Measurements from ENCODE around the gene RBM12. TPM values are rescaled to one million over a fixed set of nuclear protein-coding genes. Genes with fewer than 3 reads are reported as not detected.

RBM12 gene
- total RNA-seq, 1 experiment from 2014 or later: 78.5 TPM

DNA sequence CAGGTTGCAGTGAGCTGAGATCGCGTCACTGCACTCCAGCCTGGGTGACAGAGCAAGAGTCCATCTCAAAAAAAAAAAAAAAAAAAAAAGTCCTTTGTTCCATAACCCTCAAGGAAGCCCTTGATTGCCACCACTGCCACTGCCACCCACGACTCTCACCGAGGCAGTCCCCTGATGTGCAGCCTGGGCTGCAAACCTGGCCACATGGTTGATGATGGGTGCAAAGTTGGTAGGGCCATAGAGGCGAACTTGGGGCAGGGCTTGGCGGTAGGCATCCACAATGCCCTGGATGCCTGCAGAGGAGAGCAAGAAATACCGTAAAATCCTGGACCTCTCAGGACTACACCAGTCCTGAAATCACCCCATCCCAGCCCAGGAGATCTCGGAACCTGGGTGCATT lies 37.6 kb downstream of the RBM12 start:
- no peak overlapping the region for H3K4me3 ChIP-seq (ENCODE audit: low read length)
- DNase-seq: no peak
- no peaks in the 10 kb centered on the region for H4K20me1 ChIP-seq (ENCODE audit: insufficient read depth, low read depth, low read length)
- no peaks in the 10 kb centered on the region for H3K79me2 ChIP-seq (ENCODE audit: low read length)
- H3K9ac ChIP-seq (ENCODE audit: low read length): no peak overlapping the region
- H2AFZ ChIP-seq (ENCODE audit: low read length): no peak overlapping the region
- H3K27me3 ChIP-seq (ENCODE audit: low read length): no peaks in the 10 kb centered on the region
- H3K36me3 ChIP-seq (ENCODE audit: insufficient read depth, low read length): peaks cover 38% of the 10 kb centered on the region
- H3K27ac ChIP-seq (ENCODE audit: low read length): no peak overlapping the region
- H3K9me3 ChIP-seq (ENCODE audit: low read length): no peaks in the 10 kb centered on the region
- no peaks in the 10 kb centered on the region for H3K9me2 ChIP-seq (replicated peaks; ENCODE audit: insufficient read depth, low read length)
- H3K4me2 ChIP-seq (ENCODE audit: low read depth, low read length, poor library complexity, severe bottlenecking): no peak overlapping the region
- H3K4me1 ChIP-seq (ENCODE audit: low read length): no peaks in the 10 kb centered on the region

DNA sequence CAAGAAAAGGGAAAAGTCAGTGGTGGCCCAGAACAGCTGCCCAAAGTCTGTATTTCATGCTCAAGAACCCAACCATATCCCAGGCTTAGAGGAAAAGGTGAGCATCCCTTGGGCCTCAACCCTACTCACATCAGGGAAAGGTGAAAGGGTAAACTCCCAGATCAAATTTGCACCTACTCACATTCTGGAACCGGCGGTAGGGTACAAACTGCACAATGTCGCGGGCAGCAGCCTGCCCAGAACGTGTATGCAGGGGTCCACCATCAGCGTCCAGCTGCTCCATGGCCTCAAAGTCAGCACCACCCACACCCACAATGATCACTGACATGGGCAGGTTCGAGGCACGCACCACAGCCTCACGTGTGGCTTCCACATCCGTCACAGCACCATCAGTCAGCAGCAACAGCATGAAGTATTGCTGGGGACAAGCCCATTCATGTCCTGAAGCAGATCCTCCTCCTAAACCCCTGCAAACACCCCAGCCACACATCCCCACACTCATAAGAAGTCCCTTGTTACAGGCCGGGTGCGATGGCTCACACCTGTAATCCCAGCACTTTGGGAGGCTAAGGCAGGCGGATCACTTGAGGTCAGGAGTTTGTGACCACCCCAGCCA lies 38.2 kb downstream of the RBM12 start:
- H3K36me3 ChIP-seq (ENCODE audit: insufficient read depth, low read length): peaks cover 38% of the 10 kb centered on the region
- H4K20me1 ChIP-seq (ENCODE audit: insufficient read depth, low read depth, low read length): no peaks in the 10 kb centered on the region
- H3K9me2 ChIP-seq (replicated peaks; ENCODE audit: insufficient read depth, low read length): no peaks in the 10 kb centered on the region
- H3K27me3 ChIP-seq (ENCODE audit: low read length): no peaks in the 10 kb centered on the region
- no peaks in the 10 kb centered on the region for H3K79me2 ChIP-seq (ENCODE audit: low read length)
- no peak overlapping the region for H2AFZ ChIP-seq (ENCODE audit: low read length)
- no peaks in the 10 kb centered on the region for H3K4me1 ChIP-seq (ENCODE audit: low read length)
- no peak for DNase-seq
- no peak overlapping the region for H3K4me3 ChIP-seq (ENCODE audit: low read length)
- no peak overlapping the region for H3K4me2 ChIP-seq (ENCODE audit: low read depth, low read length, poor library complexity, severe bottlenecking)
- no peak overlapping the region for H3K9ac ChIP-seq (ENCODE audit: low read length)
- H3K27ac ChIP-seq (ENCODE audit: low read length): no peak overlapping the region
- H3K9me3 ChIP-seq (ENCODE audit: low read length): no peaks in the 10 kb centered on the region

DNA sequence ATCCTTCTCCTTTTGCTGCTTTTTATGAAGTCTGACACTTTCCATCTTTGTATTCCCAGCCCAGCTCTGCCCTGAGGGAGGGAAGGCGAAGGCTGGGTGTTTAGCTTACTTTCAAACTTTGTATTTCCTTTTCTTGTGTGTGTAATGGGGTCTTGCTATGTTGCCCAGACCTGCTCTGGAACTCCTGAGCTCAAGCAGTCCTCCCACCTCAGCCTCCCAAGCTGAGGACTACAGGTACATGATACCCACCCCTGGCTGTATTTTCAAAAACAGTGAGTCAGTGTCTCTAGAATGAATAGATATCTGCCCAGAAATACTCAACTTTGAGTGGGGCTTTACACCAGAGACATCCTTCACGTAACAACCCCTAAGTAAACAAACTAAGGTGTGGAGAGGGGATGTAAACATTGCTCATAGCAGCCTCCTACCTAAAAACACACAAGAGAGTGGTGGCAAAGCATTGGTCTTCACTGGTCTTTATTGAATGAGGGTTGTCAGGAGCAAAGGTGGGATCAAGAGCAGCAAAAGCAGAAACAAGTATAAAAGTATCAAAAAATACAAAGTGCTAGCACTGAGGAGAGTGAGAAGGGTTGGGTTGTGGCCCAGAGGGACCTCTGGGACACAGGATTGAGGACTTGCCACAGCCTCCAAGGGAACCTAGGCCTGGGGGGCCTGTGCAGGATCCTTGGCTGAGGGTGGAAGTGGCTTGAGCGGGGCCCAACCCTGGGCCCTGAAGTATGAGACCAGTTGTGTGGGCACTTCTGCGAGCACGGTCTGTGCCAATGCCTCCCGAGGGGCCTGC lies 38.9 kb downstream of the RBM12 start:
- Histone ChIP-seq H4K20me1 (ENCODE audit: insufficient read depth, low read depth, low read length) (no peaks in the 10 kb centered on the region), H3K36me3 (ENCODE audit: insufficient read depth, low read length) (peaks cover 35% of the 10 kb centered on the region)

DNA sequence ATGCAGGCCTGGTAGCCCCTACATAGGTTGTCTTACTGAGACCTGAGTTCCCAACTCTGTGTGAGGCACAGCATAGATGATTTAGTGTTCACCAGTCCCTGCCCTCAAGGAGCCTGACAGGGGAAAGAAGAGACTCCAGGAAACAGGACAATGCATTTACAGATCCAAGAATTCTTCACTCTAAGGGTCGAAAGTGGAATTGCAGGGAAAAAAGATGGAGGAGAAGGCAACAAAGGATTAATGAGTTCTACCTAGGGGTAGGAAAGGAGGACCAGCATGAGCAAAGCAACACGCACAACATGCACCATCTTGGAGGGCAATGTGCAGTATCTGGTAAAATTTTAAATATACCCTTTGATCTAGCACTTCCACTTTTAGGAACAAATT lies 43.1 kb downstream of the RBM12 start:
- no peaks in the 10 kb centered on the region for H4K20me1 ChIP-seq (ENCODE audit: insufficient read depth, low read depth, low read length)
- no peaks in the 10 kb centered on the region for H3K9me3 ChIP-seq (ENCODE audit: low read length)
- H3K9me2 ChIP-seq (replicated peaks; ENCODE audit: insufficient read depth, low read length): no peaks in the 10 kb centered on the region
- peaks cover 13% of the 10 kb centered on the region; the same call in 1 of the 2 replicates for H3K36me3 ChIP-seq (ENCODE audit: insufficient read depth, low read length)
- no peaks in the 10 kb centered on the region for H3K79me2 ChIP-seq (ENCODE audit: low read length)
- peaks cover 40% of the 10 kb centered on the region for H3K4me1 ChIP-seq (ENCODE audit: low read length)
- H2AFZ ChIP-seq (ENCODE audit: low read length): no peak overlapping the region
- H3K27ac ChIP-seq (ENCODE audit: low read length): no peak overlapping the region
- H3K4me2 ChIP-seq (ENCODE audit: low read depth, low read length, poor library complexity, severe bottlenecking): no peak overlapping the region
- no peak for DNase-seq
- H3K9ac ChIP-seq (ENCODE audit: low read length): no peak overlapping the region
- no peaks in the 10 kb centered on the region for H3K27me3 ChIP-seq (ENCODE audit: low read length)
- no peak overlapping the region for H3K4me3 ChIP-seq (ENCODE audit: low read length)

More for the DNA sequence above, 38.9 kb downstream of the RBM12 start:
- Histone ChIP-seq H3K4me2 (ENCODE audit: low read depth, low read length, poor library complexity, severe bottlenecking) (no peak overlapping the region), H3K4me1 (ENCODE audit: low read length) (peaks cover 2% of the 10 kb centered on the region), H3K9me3 (ENCODE audit: low read length) (no peaks in the 10 kb centered on the region), H2AFZ (ENCODE audit: low read length) (no peak overlapping the region), H3K9ac (ENCODE audit: low read length) (no peak overlapping the region), H3K79me2 (ENCODE audit: low read length) (no peaks in the 10 kb centered on the region), H3K27me3 (ENCODE audit: low read length) (no peaks in the 10 kb centered on the region), H3K27ac (ENCODE audit: low read length) (no peak overlapping the region), H3K9me2 (replicated peaks; ENCODE audit: insufficient read depth, low read length) (no peaks in the 10 kb centered on the region), H3K4me3 (ENCODE audit: low read length) (no peak overlapping the region)
- no peak for DNase-seq

DNA sequence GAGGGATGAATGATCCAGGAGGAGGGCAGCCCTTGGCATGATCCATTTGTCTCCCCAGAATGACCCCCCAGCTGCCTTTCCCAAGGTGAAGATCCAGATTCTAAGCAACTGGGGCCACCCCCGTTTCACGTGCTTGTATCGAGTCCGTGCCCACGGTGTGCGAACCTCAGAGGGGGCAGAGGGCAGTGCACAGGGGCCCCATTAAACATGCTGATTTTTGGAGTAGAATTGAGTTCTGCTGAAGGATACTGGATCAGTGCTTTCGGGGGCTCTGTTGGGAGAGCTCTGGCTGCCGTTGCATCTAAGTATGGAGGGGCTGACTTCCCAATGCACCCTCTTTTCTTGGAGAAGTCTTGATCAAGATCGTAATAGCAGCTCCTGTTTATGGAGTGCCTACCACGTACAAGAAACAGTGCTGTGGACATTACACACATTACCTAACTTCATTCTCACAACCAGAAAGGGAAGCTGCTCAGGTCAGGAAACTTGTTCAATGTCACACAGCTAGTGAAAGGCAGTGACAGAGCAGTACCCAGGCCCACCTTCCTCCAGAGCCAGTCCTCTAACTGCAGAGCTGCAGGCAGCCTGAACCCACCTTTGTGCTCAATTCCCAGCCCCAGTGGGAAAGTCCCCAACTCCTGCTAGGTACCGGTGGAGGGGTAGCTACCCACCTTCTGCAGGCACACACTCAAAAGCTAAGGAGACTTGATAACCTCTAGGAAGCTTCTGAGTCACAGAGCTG lies 43.7 kb downstream of the RBM12 start:
- Histone ChIP-seq H3K4me3 (ENCODE audit: low read length) (no peak overlapping the region), H3K79me2 (ENCODE audit: low read length) (no peaks in the 10 kb centered on the region), H3K36me3 (ENCODE audit: insufficient read depth, low read length) (peaks cover 8% of the 10 kb centered on the region; the same call in 1 of the 2 replicates), H2AFZ (ENCODE audit: low read length) (no peak overlapping the region), H3K27me3 (ENCODE audit: low read length) (no peaks in the 10 kb centered on the region), H3K4me2 (ENCODE audit: low read depth, low read length, poor library complexity, severe bottlenecking) (no peak overlapping the region), H3K9me3 (ENCODE audit: low read length) (no peaks in the 10 kb centered on the region), H4K20me1 (ENCODE audit: insufficient read depth, low read depth, low read length) (no peaks in the 10 kb centered on the region), H3K9me2 (replicated peaks; ENCODE audit: insufficient read depth, low read length) (no peaks in the 10 kb centered on the region), H3K9ac (ENCODE audit: low read length) (no peak overlapping the region), H3K27ac (ENCODE audit: low read length) (no peak overlapping the region), H3K4me1 (ENCODE audit: low read length) (peaks cover 42% of the 10 kb centered on the region)
- no peak for DNase-seq

DNA sequence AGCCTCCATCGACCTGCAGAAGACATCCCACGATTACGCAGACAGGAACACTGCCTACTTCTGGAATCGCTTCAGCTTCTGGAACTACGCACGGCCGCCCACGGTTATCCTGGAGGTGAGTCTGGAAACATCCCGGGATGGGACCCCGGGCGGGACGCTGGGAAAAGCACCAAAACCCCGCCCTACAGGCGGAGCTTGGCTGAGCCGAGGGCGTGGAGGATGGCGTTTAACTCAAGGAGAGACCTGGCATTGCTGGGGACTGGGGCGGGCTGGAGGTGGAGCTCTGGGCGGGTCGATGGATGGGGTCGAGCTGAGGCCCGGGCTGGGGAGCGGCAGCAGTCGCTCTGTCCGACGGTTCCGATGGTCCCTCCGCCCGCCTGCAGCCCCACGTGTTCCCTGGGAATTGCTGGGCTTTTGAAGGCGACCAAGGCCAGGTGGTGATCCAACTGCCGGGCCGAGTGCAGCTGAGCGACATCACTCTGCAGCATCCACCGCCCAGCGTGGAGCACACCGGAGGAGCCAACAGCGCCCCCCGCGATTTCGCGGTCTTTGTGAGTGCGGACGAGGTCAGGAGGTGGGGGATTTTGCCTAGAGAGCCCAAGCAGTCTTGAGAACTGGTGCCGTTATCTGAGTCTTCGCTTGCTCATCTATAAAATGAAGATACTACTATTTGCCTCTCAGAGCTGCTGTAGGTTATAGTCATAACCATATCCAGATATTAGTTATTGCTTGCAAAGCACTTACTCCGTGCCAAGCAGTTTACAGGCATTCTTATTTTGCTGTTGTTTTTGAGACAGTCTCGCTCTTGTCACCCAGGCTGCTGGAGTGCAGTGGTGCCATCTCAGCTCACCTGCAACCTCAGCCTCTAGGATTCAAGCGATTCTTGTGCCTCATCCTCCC lies 45.3 kb downstream of the RBM12 start:
- Histone ChIP-seq H2AFZ (ENCODE audit: low read length) (peak overlapping the region; percentile 87; the same call in 1 of the 2 replicates), H3K27me3 (ENCODE audit: low read length) (no peaks in the 10 kb centered on the region), H4K20me1 (ENCODE audit: insufficient read depth, low read depth, low read length) (no peaks in the 10 kb centered on the region), H3K9me3 (ENCODE audit: low read length) (no peaks in the 10 kb centered on the region), H3K79me2 (ENCODE audit: low read length) (no peaks in the 10 kb centered on the region), H3K4me3 (ENCODE audit: low read length) (peak overlapping the region; percentile 74), H3K27ac (ENCODE audit: low read length) (0 out of 2 replicates have a peak overlapping the region, but pooled peaks have one; percentile 1), H3K4me2 (ENCODE audit: low read depth, low read length, poor library complexity, severe bottlenecking) (peak overlapping the region; percentile 90), H3K36me3 (ENCODE audit: insufficient read depth, low read length) (no peaks in the 10 kb centered on the region), H3K9me2 (replicated peaks; ENCODE audit: insufficient read depth, low read length) (no peaks in the 10 kb centered on the region), H3K9ac (ENCODE audit: low read length) (peak overlapping the region; percentile 63), H3K4me1 (ENCODE audit: low read length) (peaks cover 49% of the 10 kb centered on the region)
- DNase-seq: peak; percentile 94

DNA sequence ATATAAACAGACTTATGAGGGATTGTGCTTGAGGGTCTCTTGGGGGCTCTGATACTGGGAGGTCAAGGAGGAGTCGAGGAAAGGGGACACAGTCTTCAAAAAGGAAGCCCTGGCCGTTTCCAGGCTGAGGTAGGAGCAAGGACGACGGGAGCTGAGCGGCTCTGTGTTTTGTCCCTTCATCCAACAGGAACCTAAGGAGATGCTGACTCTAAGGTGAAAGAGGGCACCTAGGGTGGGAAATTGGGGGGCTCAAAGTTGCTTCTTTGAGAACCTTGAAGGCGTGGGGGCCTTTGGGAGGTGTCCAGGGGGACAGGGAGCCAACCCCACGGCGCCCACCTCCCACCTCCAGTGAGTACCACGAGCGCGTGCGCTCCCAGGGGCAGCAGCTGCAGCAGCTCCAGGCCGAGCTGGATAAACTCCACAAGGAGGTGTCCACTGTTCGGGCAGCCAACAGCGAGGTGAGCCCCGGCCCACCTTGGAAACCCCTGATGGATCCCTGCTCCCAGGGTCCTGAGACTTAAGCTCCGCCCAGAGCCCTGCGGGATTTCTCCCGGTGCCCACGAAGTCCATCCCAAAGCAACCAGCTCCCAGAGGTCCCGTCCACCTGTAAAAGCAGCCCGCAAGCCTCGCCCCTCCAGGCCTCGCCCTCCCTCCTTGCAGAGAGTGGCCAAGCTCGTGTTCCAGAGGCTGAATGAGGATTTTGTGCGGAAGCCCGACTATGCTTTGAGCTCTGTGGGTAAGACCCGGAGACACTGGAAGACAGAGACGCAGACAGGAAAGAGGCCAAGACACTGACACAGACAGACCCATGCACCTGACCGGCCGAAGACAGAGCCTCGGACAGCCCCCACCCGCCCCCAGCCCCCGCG lies 46.2 kb downstream of the RBM12 start:
- Histone ChIP-seq H3K9me3 (ENCODE audit: low read length) (no peaks in the 10 kb centered on the region), H3K4me2 (ENCODE audit: low read depth, low read length, poor library complexity, severe bottlenecking) (peak overlapping the region; percentile 90), H3K27me3 (ENCODE audit: low read length) (no peaks in the 10 kb centered on the region), H4K20me1 (ENCODE audit: insufficient read depth, low read depth, low read length) (no peaks in the 10 kb centered on the region), H3K27ac (ENCODE audit: low read length) (no peak overlapping the region), H2AFZ (ENCODE audit: low read length) (0 out of 2 replicates have a peak overlapping the region, but pooled peaks have one; percentile 27), H3K9ac (ENCODE audit: low read length) (peak overlapping the region; percentile 66), H3K79me2 (ENCODE audit: low read length) (no peaks in the 10 kb centered on the region), H3K9me2 (replicated peaks; ENCODE audit: insufficient read depth, low read length) (no peaks in the 10 kb centered on the region), H3K36me3 (ENCODE audit: insufficient read depth, low read length) (no peaks in the 10 kb centered on the region), H3K4me3 (ENCODE audit: low read length) (peak overlapping the region; percentile 74), H3K4me1 (ENCODE audit: low read length) (peaks cover 49% of the 10 kb centered on the region)
- peak; percentile 56 for DNase-seq
